D721Med (cell line): ENCODE data around the gene EPHB6.

Experiments
- DNase-seq: peaks from one replicate; pipeline ENCODE4 v3.0.0; 2011; ENCODE audit warnings: low spot score; ENCODE audit not compliant: insufficient read length
- FAIRE-seq: peaks from 2 replicates; lab custom pipeline; 2011; peaks lifted over from hg19 to GRCh38; lab: Jason Lieb, UNC
- TF ChIP-seq, protein P1 (sequence below): IDR thresholded peaks from 2 replicates; pipeline ENCODE4 v1.5.1; 2012; ENCODE audit warnings: mild to moderate bottlenecking, control low read depth; ENCODE audit not compliant: insufficient read depth; ENCODE audit errors: missing control alignments

The EPHB6 gene

DNA sequence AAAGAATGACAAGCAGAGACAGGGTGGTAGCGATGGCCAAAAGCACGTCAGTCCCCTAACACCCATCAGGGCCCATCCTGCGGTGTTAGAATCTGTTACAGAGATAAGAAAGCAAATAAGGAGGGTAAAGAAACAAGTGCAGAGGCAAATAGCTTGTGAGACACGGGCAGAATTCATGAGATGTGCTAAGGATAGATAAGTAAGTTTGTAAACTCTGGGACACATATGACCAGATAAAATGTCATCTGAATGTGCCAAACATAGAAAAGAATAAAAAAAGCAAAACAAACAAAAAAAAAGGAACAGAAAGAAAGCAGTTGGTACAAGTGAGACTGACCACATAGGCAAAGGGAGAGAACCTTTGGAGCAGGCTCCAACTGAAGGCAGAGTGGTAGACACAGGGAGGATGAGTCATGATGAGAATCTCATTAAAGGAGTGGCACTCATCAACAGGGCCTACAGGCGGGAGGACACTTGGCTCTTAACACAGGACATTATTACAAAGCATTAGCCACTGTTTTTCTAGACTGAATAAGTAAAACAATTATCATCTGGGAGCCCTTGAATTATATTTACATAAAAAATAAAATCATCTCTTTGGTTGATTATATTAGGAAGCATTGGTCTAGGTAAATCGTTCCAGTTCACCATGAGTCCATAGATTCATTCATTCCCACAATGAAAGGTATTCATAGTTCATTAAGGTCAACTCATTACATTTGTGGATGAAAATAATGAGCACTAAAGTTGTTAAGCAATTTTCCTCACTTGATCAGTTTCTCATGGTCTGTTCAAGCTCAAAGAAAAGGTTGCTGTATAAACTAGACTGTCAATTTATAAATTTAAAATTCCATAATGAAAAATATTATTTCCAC, 21.5 kb upstream of the EPHB6 start:
- TF ChIP-seq, protein P1, sequence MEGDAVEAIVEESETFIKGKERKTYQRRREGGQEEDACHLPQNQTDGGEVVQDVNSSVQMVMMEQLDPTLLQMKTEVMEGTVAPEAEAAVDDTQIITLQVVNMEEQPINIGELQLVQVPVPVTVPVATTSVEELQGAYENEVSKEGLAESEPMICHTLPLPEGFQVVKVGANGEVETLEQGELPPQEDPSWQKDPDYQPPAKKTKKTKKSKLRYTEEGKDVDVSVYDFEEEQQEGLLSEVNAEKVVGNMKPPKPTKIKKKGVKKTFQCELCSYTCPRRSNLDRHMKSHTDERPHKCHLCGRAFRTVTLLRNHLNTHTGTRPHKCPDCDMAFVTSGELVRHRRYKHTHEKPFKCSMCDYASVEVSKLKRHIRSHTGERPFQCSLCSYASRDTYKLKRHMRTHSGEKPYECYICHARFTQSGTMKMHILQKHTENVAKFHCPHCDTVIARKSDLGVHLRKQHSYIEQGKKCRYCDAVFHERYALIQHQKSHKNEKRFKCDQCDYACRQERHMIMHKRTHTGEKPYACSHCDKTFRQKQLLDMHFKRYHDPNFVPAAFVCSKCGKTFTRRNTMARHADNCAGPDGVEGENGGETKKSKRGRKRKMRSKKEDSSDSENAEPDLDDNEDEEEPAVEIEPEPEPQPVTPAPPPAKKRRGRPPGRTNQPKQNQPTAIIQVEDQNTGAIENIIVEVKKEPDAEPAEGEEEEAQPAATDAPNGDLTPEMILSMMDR, result no peak
- FAIRE-seq (no peak), DNase-seq (no peak)

DNA sequence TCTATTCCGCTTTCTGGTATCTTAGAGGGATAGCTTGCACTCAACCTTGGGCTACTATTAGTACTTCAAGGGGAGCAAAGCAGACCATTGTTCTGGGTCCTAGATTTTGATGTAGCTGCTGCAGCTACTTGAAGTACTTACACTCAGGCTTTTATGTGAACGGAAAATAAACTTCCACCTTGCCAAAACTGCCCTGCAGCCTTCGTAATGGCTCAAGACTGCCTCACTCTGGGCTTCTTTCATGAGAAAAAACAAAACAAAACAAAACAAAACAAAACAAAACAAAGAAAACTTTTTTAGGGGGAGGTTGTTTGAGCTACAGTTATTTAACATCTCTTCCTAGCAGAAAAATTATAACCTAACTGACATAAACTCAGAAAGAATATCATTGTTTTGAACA, 19.4 kb upstream of the EPHB6 start:
- TF ChIP-seq, protein P1, result no peak
- no peak for FAIRE-seq
- DNase-seq, result no peak

DNA sequence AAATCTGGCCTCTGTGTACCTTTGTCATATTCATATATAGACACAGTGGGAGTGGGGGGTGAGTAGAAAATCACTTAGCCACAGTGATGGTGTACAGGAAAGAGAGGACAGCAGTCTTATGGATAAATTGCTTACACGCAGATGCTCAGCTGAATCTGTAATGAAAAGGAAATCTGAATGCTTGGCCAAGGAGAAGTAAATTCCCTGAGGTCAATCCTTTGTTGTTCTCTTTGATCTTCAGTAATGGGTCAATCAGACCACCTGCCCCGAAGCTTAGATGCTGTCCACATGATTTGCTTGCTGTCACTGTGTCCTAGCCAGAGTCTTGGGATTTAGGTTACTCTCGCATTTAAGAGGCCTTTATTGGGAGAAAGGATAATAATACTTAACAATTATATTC, 18.4 kb upstream of the EPHB6 start:
- TF ChIP-seq, protein P1, result no peak
- FAIRE-seq (no peak), DNase-seq (no peak)

DNA sequence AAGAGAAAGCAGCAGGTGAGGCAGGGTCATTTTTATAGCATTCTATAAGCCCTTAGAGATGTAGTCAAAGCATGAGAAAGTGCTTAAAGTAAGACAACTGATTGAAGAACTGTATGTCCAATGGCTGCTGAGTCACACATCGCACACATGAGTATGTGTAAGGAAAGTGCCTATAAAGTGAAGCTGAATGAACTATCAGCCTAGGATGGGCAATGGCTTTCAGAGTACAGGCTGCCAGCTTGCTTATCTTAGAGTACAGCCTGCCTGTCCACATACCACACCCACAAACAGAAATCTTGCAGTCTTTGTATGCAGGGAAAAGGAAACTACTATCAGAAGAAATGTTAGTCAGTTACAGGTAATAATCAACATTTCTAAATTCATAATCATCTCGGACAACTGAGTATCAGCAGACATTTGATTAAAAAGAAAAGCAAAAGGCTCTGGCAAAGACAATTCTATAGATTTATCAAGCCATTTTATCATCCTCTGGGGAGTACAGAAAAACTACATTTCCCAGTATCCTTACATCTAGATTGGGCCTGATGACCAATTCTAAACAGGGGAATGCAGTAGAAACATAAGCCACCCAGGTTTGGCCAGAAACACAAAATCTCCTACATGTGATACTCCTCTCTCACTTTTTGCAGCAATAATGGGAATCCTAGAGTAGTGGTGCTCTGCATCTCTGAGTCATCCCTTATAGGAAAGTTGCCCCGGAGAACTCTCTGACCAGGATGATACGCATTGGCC, 16.2 kb upstream of the EPHB6 start:
- FAIRE-seq, result no peak
- TF ChIP-seq, protein P1, result no peak
- DNase-seq, result no peak

DNA sequence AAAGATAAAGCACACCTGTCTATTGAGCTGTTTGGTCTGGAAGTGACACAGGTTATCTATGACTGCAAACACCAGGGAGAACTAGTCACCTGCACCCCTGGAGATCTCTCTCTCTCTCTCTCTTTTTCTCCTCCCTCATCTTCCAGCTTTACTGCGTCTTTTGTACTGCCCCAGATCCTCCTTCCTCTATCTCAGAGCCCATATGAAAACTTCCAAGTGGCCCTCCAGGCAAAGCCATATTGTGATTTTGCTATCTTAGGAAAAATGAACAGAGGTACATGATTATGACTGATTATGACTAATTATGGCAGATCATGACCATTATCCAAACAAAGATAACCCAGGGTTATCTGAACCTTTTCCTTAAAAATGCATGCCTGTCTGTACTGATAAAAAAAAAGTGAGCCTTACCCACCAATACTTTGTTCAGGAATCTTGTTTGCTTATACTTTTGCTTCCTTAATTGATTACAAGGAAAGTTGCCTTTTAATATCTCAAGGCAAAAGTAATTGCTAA, 12.6 kb upstream of the EPHB6 start:
- no peak for FAIRE-seq
- DNase-seq, result no peak
- TF ChIP-seq, protein P1, result no peak

DNA sequence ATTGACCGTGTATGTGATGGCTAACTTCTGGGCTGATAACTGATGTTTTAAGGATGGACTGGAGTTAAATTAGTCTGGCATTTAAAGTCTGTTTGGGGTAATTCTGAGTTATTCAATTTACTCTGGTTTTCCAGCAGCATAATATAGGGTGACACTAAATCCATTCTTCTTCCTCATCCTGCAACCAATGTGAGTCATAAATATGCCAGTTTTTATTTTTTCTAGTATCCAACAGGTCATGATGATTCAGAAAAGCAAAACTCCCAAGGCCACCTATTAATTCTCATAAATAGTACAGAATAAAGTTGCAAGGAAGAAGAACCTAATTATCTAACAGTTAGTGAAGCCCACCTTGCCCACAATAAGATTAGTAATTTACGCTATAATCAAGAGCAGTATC, 7.5 kb upstream of the EPHB6 start:
- TF ChIP-seq, protein P1, result no peak
- FAIRE-seq, result no peak
- no peak for DNase-seq
